Measurements from ENCODE around the gene SEC11A.

- TF ChIP-seq, protein P1, sequence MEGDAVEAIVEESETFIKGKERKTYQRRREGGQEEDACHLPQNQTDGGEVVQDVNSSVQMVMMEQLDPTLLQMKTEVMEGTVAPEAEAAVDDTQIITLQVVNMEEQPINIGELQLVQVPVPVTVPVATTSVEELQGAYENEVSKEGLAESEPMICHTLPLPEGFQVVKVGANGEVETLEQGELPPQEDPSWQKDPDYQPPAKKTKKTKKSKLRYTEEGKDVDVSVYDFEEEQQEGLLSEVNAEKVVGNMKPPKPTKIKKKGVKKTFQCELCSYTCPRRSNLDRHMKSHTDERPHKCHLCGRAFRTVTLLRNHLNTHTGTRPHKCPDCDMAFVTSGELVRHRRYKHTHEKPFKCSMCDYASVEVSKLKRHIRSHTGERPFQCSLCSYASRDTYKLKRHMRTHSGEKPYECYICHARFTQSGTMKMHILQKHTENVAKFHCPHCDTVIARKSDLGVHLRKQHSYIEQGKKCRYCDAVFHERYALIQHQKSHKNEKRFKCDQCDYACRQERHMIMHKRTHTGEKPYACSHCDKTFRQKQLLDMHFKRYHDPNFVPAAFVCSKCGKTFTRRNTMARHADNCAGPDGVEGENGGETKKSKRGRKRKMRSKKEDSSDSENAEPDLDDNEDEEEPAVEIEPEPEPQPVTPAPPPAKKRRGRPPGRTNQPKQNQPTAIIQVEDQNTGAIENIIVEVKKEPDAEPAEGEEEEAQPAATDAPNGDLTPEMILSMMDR (IDR thresholded peaks at IDR 0.05): no peak
- TF ChIP-seq EZH2 (IDR thresholded peaks at IDR 0.05; ENCODE audit: borderline replicate concordance, insufficient read depth, low read depth, low read length, poor library complexity, severe bottlenecking): no peak
These were observed 12.1 kb downstream of the SEC11A start for GRCh38 chr15:84703808-84704207.
